Prostate gland (tissue), 2 donors: Measurements from ENCODE around the gene NFYC.

Source experiments
- CTCF ChIP-seq, 4 experiments: fragments of 200-600 bp in 2 of 4; fragments of 450-650 bp in 2 of 4; sonication (generic) in 2 of 4; IDR thresholded peaks; 1 replicate in 3 of 4; 2 replicates in 1 of 4; pipeline ENCODE4 v1.5.1; 2016 to 2019; ENCODE audit warnings: antibody characterized with exemption in 4 of 4, mild to moderate bottlenecking in 2 of 4, moderate library complexity in 2 of 4
- POLR2A ChIP-seq: fragments of 450-650 bp; IDR thresholded peaks from one replicate; pipeline ENCODE4 v1.6.1; 2016; ENCODE audit warnings: antibody characterized with exemption, mild to moderate bottlenecking

- TF ChIP-seq CTCF (IDR thresholded peaks at IDR 0.05) (no peak), POLR2A (no peak)
These were observed 11.8 kb downstream of the NFYC start for GRCh38 chr1:40703316-40703715.
